HG02885 (cell line): Measurements from ENCODE around the gene TNXB.
"Not testable (repeated sequence)": the region's sequence is repeated elsewhere in the genome, so short reads cannot be mapped to it uniquely, and the experiment has no call there.

Experiments used
- ATAC-seq: cut with Tn5 transposase; IDR thresholded peaks from one replicate; pipeline ENCODE4 v1.9.1; 2021; ENCODE audit warnings: mild to moderate bottlenecking; ENCODE audit not compliant: unreplicated experiment, poor library complexity

Gene TNXB

GRCh38 chr6:32009537-32009936 lies 99.6 kb downstream of the TNXB start:
- not testable (repeated sequence) for ATAC-seq

- not testable (repeated sequence) for ATAC-seq
These were observed 100.5 kb downstream of the TNXB start for GRCh38 chr6:32008616-32009015.

- not testable (repeated sequence) for ATAC-seq
These were observed 101.1 kb downstream of the TNXB start for GRCh38 chr6:32008037-32008436.

GRCh38 chr6:32007086-32007485 lies 102.1 kb downstream of the TNXB start:
- ATAC-seq: not testable (repeated sequence)

GRCh38 chr6:32005991-32006529 lies 103.1 kb downstream of the TNXB start:
- not testable (repeated sequence) for ATAC-seq

GRCh38 chr6:32005538-32005880 lies 103.6 kb downstream of the TNXB start:
- ATAC-seq: not testable (repeated sequence)

- ATAC-seq: not testable (repeated sequence)
These were observed 104.1 kb downstream of the TNXB start for GRCh38 chr6:32004864-32005537.

GRCh38 chr6:32004393-32004792 lies 104.7 kb downstream of the TNXB start:
- not testable (repeated sequence) for ATAC-seq

GRCh38 chr6:32003301-32003700 lies 105.8 kb downstream of the TNXB start:
- not testable (repeated sequence) for ATAC-seq

- not testable (repeated sequence) for ATAC-seq
These were observed 106.4 kb downstream of the TNXB start for GRCh38 chr6:32002546-32003268.

- not testable (repeated sequence) for ATAC-seq
These were observed 112.8 kb downstream of the TNXB start for GRCh38 chr6:31996385-31996784.

GRCh38 chr6:31994421-31994820 lies 114.7 kb downstream of the TNXB start:
- not testable (repeated sequence) for ATAC-seq
